HG03354 (cell line): ENCODE results near the gene PAX3.
A peak's percentile ranks its signal among the peaks of the same experiment; 100 is the strongest.

Experiments used
- ATAC-seq: cut with Tn5 transposase; IDR thresholded peaks from one replicate; pipeline ENCODE4 v1.9.1; 2021; ENCODE audit warnings: mild to moderate bottlenecking; ENCODE audit not compliant: unreplicated experiment, poor library complexity, severe bottlenecking

Gene PAX3

DNA sequence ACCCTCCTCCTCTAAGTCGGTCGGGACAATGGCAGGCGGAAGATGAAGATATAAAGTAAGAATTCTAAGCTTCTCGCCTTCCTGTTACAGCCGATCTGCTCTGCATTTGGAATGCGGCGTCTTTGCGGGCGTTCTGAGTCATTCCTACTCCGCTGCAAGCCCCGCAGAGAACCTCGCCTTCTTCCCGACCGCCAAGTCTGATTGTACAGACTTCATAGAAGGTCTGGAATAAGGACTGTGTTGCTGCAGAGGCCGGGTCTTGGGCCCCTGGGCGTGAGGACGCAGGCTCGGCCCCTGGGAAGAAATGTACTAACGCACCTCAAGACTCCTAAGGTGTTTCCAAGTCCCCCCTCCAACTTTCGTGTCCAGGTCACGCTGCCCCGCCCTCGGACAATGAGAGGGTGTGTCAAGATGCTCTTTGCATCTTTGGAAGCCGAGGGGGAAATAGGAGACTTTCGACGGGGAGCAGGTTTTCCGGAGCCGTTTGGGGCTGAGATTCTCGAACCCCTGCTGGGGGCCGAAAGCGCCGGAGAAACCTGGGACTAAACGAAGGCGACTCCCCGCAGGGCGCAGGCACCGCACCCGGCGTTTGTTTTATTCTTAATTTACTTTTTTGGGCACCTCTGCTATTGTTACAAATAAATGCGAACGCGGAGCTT is 12.7 kb upstream of the PAX3 start:
- no peak for ATAC-seq

DNA sequence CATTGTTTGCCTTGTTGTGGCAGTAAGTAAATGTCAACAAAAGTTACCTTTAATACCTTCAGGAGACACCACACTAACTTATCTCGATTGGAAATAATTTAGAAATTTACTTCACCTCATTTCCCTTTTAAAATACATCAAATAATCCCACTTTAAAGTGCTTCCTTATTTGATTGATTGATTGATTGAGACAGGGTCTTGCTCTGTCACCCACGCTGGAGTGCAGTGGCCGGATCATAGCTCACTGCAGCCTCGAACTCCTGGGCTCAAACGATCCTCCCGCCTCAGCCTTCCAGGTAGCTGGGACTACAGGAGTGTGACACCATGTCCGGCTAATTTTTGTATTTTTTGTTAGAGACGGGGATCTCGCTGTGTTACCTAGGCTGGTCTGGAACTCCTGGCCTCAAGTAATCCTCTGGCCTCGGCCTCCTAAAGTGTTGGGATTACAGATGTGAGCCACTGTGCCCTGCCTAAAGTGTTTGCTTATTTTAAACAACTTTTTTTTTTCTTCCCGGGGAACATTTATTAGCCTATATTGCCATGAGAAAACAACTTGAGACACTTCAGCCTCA is 12.0 kb upstream of the PAX3 start:
- no peak for ATAC-seq

DNA sequence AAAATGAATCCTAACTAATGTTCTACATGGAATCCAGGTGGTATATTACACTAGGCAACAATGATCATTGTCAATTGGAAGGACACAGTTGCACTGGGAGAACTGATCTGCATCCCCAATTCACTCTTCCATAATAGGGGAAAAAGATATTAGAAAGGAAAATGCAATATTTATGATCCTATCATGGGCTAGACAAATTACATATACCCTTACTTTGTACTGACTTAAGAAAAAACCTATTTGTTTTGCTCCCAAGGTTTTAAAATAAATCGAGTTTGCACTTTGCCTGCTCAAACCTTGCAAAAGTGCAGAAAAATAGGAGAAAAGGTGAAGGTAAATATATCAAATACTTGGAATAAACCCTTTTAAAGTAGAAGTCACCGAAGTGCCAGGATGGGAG is 11.0 kb upstream of the PAX3 start:
- ATAC-seq, result no peak

DNA sequence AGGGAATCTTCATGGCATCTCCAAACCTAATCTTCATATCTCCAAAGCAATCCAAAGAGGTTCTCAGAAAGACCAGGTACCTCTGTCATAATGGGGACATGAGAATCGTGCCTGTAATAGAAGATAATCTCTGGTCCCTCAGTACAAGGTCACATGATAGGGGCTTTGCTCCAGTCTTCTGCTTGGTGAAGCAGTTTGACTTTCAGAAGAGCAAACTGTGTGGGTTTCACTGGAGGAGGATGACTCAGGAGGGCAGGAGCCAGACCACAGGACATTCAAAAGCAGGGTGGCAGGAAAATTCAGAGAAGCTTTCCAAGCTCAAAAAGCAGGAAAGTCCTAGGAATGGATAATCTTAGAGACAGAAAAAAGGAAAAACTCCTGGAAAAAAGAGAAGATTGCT is 10.6 kb upstream of the PAX3 start:
- peak; percentile 30 for ATAC-seq

DNA sequence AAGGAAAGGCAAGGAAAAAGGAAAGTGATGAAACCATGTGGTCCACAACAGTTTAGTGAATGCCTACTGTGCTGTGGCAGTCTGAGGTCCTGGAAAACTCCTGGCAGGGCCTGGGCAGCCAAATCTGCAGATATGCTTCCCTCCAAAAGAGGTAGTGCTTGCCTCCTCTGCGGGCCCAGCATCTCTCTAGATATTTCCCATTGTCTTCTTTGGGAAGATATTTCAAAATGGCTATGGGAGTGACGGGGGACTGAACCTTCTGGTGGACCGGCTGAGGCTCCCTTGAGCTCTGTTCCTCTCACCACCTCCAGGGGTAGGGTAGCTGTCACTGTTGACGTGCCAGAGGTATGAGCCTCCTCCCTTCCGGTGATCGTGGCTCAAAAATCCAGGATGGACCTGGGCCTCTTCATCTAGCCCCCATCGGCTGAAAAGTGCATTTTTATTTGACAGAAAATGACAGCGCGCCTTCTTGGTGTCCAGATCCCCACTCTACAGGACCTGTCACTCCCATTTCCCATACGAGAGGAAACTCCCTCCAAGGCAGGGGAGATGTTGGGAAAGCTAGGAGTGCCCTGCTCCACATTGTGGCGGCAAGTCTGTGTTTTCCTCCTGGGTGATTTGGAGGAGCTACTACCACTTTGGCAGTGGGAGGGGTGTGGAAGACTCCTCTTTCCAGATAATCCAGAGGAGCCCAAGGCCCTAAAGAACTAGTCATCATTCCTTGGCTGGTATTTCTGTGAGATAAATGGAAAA is 9.4 kb upstream of the PAX3 start:
- no peak for ATAC-seq

DNA sequence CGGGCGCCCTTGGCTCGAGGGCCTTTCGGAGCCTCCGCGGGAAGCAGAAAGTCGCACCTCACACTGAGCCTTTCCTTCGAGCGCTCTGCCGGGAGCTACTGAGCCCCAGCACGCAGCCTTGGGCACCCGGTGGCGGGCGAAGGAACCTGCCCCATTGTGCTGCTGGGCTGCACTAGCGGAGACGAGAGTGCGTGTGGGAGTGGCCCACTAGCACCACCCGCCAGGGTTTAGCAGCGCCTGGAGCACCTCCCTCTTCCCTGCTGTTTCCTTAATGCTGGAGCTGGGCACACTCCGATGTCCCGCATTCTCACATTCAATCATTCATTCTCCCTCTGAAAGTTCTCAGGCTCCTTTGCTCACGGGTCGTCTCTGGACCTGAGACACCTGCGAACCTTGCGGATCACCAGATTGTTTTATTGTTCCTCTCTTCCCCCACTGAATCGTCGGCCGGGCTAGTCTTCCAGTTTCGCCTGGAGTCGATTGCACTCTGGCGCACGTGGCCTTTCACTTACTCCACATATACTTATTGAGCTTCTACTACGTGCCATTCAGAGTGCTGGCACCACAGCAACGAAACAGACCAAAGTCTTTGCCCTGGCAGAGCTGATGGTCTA is 8.5 kb upstream of the PAX3 start:
- no peak for ATAC-seq

DNA sequence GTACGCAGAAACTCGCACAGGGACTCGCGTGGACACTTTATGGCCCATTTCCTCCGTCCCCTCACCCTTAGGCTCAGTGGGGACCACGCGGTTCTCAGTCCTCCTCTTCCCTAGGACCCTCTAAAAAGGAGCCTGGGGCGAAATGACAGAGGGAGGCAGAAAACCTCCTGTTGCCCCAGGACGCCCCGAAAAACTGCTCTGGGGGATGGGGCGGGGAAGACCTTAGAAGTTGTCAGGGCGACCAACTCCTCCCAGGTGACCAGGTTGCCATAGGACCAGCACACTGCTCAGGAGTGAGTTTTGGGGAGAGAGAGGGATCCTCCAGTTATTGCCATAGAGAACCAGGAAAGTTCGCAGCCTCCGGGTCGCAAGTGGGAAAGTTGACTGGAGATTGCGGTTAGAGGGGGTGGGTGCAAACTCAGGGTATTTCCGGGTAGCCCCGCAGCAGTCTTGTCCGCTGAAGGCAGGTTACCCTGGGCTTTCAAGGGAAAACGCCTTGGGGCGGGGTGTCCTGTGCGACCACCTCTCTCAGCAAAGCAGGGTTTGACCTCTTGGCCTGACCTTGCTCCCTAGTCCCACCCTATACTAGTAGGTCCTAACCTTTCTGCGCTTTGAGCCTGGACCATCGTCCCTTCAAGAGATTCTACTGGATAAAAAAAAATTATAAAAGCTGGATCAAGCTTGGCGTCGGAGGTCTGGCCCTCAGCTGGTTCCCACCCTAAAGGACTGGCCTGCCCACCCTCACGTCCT is 7.8 kb upstream of the PAX3 start:
- ATAC-seq, result no peak

DNA sequence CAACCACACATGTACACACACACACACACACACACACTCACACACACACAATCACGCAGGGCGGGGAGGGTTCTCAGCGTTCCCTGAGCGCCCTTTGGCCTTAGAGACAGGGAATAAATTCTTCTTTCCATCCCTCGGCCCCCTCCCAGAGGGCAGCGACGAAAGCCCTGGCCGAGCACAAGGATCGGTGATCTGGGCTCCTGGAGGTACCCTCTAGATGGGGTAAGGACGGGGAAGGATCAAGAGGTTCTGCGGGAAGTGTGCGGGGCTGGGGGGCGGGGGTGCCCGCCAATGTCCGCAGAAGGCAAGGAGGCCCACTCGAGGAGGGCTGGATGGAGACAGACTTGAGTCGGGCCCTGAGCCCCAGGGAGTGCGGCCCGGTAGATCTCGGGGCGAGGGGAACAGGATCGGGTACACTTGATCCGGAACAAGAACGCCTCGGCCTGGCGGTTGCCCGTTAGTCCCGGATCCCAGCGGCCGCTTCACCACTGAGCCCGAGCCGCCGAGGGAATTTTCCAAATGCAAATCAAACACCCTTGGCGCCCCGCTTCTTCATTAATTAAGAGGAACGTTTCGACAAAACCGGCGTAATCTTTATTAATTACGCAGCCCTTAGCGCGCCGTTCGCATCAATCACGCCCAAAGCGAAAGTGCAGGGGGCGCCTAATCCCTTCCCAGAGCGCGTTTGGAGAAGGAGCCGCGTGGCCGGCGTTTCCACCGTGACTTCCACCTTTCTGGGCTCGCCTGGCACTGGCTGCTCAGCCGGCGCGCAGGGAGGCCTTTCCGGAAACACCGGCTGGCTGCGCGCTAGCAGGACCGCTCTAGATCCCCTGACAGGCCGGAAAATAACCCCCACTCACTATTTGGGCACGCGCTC is 7.0 kb upstream of the PAX3 start:
- ATAC-seq, result no peak

DNA sequence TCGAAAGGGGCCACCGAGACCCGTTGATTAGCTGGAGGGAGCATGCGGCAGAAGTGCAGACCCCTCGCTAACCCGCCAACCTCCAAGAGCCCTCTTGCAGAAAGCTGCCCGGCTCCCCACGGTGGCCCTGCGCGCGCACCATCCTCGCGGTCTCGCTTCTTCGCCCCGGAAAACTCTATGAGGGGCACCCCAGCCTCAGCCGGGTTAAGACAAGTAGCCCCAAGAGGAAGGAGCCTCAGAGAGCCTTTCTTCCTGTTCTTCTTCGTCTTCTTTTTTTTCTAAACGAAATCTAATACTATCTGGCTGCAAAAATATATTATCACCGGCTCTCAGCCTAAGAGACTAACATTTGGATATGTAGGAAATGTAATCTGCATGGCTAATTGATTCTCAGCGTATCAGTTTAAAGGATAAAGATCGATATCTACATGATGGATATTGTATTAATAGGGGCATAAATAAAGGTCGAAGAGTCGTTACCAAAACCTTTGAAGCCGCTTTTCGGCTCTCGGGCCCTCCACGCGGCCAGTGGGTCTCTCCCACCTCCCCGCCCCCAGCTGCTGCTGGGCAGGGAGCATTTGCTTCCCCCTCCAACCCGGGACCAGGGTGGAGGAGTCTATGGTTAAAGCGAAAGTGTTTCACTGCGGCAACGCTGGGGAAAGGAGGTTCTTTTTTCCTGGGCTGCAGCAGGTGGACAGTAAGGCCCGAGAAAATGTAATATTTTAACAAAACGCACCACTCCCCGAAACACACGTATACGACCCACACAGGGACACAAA is 6.1 kb upstream of the PAX3 start:
- no peak for ATAC-seq

DNA sequence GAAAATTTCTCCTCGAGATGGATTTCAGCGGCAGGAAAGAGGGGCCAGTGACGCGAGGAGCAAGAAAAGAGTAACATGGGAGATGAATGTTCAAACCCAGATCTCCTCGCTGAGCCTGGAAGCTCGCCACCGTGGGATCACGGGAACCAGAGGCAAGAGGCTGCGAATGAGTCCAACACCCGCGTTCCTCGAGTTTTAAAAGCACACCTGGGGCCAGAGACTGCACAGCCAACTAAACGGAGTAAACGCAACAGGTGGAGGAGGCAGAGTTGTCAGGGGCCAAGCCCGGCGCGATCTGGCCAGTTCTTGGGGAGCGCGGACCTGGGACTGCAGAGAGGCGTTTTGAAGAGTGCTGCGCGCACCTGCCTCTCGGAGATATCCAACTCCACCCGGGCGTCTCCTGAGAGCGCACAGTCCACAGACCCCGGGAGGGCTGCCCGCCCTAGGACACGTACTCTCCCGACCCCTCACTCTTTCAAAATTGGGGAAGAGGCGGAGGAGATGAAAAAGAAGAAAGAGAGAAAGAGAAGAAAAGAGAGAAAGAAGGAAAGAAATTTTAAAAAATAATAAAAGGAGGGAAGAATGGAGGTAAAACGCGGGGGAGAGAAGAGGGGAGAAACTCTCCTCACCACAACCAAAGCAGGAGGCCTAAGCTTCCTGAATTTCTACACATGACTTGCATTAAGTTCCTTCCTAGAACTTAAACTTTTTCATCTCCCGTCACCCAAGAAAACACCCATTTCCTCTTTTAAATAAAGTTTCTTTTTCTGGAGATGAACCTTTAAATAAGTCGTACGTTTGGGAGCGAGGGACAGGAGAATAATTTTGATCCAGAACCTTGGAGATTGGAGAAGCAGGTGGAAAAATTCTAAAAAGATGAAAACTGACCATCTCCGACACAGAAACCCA is 5.3 kb upstream of the PAX3 start:
- no peak for ATAC-seq

DNA sequence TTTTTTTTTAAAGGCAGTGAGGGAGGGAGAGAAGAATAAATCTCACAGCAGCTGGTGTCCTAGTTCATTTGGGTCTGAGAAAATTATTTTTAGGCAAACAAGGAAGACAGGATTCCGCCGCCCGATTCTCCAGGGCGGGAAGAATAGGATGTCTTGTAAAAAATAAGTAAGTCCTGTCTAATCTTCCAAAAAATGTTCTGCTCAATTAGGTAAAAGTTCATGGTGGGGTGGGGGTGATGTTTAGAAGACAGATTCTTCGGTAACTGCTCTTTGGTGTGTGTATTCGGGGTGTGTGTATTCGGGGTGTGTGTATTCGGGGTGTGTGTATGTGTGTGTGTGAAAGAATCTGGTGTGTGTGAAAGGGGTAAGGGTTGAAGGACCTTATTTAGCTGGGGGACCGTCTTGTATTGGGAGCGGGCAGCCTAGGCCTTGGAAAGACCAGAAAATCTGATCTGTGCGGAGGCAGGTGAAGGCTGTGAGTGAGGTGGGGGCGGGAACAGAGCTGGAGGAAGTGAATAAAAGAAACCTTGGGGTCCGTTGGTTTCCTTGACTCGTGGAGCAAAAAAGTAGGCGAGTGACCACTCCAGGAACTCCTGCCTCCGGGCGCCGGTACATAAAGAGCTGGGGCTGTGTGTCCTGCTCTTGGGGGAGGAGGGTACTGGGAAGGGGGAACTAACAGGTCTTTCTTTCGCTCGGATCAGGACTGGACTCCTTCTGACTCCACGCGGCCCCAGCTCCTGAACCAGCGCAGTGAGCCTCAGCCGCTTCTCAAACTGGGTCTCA is 4.4 kb upstream of the PAX3 start:
- no peak for ATAC-seq

DNA sequence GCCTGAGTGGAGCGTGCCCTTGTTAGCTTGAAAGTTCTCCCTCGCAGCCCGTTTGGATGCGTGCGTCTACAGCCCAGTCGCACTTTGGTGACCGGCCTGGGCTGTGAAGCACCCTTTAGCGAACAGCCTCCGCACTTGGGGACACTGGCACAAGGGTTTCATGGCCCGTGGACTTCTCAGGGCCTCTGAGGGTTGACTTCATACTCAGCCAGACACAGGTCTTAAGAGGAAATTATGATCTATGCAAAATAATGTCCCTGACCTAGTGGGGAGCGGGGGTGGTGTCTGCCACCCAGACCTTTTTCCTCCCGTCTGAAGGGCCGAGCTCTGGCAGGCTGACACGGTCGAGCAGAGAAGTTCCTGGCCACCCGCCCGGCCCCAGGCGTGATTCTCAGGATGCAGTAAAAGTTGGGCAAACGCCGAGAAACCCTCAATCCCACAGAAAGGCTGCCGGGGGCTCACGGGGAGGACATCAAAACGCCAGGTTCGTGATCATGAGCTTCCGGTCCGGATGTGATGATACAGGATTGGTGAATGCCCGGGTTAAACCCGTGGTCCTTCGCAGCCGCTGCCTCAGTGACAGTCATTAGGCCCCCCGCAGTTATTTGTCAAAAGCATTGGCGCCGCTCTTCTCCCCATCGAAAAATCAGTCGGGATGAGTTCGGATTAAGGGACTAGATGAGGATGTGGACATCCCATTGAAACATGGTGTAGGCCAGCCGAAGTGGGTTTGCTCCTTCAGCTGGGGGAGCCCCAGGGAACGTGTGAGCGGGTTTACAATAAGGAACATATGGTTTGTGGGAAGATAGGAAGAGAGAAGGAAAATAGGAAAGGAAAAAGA is 3.6 kb upstream of the PAX3 start:
- ATAC-seq, result no peak

DNA sequence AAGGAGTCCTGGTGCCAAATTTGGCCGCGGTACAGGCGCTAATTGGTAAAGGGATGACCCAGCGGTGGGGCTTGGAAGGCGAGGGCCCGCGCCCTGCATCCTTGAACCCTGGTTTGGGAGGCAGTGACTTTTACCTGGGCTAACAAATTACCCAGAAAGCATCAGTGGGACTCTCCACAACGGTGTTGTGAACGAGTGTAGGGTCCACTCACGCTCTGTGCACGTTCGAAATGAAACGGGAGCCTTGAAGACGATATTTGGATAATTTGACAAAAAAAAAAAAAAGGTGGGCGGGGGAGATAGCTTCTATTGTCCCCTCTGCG is 3.0 kb upstream of the PAX3 start:
- no peak for ATAC-seq

DNA sequence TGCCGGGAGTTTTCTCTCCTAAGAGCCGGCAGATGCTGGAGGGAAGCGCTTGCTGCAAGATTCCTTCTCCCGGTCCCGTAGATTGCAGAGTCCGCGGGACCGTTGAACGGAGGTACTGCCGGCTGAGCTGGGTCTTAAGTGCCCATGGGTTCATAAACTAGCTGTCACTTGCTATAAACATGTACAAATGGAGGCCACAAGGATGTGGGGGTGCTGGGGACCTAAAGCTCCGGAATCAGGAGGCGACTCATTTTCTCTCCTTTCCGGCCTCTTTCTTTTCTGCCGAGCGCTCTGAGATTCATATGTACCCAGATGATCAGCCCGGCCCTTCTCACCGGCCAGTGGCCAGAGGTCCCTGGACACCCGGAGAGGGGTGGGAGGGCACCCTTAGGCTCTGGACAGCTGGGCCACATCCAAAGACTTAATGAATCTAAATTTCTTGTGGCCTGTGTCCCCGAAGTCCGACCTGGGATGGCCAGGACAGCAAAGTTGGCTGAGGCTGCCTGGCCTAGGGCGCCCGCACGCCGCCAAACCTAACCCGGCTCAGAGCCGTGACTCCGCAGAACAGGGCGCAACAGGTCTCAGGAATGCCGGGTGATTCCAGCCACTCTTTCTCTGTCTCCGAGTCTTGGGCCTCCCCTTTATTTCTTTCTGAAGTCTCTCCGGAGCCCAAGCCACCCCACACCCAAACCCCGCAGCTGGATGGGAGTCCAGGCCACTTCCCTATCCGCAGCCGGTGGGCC is 2.4 kb upstream of the PAX3 start:
- no peak for ATAC-seq

DNA sequence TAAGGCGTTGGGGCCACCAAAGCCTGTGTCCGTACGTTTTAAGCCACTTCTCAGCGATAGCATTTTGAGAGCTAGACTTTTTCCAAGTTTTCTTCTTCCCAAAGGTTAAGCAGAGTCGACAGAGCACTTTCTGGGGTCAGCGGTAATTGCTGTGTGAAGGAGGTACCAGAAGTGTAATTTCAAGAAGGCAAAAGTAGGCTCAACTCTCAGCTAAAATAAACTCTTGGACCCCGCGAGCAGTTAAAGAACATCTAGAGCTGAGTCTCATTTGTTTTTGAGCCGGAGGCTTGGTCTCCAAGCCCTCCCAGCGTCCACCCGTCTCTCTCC is 1.9 kb upstream of the PAX3 start:
- no peak for ATAC-seq
